Measurements from ENCODE around the gene COX5A. TPM values are rescaled to one million over a fixed set of nuclear protein-coding genes. Genes with fewer than 3 reads are reported as not detected.

Gene COX5A
- total and polyA plus RNA-seq, 2 of the 4 experiments (the other 2 are of a cell fraction) = 39.8 to 141 TPM

- Histone ChIP-seq H2BK5ac (ENCODE audit: low read depth, low read length, poor library complexity, severe bottlenecking) (no peak overlapping the region), H2AK5ac (ENCODE audit: low read depth, low read length) (no peak overlapping the region), H4K8ac (ENCODE audit: low read depth in 2 of 2, low read length in 2 of 2) (no peak overlapping the region), H2AK9ac (replicated peaks; ENCODE audit: low read depth, low read length, poor library complexity) (no peak overlapping the region), H3K4me3 (ENCODE audit: insufficient read depth, low read depth, low read length) (no peak overlapping the region), H3K4ac (ENCODE audit: low read depth, low read length) (no peak overlapping the region), H2BK15ac (ENCODE audit: low read depth, low read length) (no peak overlapping the region), H3K9me3 (ENCODE audit: control insufficient read depth, insufficient read depth, low read length) (no peaks in the 10 kb centered on the region), H3K14ac (replicated peaks; ENCODE audit: low read depth, low read length) (no peak overlapping the region), H3K9ac (ENCODE audit: low read depth, low read length) (no peak overlapping the region), H2BK120ac (ENCODE audit: low read depth, low read length) (no peak overlapping the region), H2AFZ (replicated peaks; ENCODE audit: low read length, poor library complexity) (no peak overlapping the region), H3K79me1 (ENCODE audit: low read depth in 1 of 2, low read length in 2 of 2) (no peaks in the 10 kb centered on the region), H4K5ac (ENCODE audit: low read depth, low read length) (no peak overlapping the region), H3K36me3 (ENCODE audit: control insufficient read depth, insufficient read depth, low read length) (no peaks in the 10 kb centered on the region), H3K23ac (ENCODE audit: low read depth, low read length) (no peak overlapping the region), H4K91ac (ENCODE audit: insufficient read depth, low read depth, low read length) (no peak overlapping the region), H3K27ac (ENCODE audit: insufficient read depth, low read length) (no peak overlapping the region), H3K56ac (ENCODE audit: extremely low read depth, insufficient read depth, low read length) (no peak overlapping the region), H4K20me1 (ENCODE audit: insufficient read depth, low read length) (no peaks in the 10 kb centered on the region), H3K27me3 (ENCODE audit: control insufficient read depth, insufficient read depth, low read length) (peaks cover 44% of the 10 kb centered on the region), H3K4me1 (ENCODE audit: control insufficient read depth, insufficient read depth, low read length) (peaks cover 2% of the 10 kb centered on the region; the same call in 1 of the 2 replicates), H3K18ac (ENCODE audit: low read depth, low read length) (no peak overlapping the region), H3K4me2 (ENCODE audit: low read depth, low read length) (no peak overlapping the region), H3K9me1 (ENCODE audit: insufficient read depth, low read length) (no peaks in the 10 kb centered on the region), H2BK20ac (ENCODE audit: low read depth, low read length) (no peak overlapping the region)
- no peak for TF ChIP-seq FOS (IDR thresholded peaks at IDR 0.05; ENCODE audit: low read depth, low read length)
- TF ChIP-seq, protein P1, sequence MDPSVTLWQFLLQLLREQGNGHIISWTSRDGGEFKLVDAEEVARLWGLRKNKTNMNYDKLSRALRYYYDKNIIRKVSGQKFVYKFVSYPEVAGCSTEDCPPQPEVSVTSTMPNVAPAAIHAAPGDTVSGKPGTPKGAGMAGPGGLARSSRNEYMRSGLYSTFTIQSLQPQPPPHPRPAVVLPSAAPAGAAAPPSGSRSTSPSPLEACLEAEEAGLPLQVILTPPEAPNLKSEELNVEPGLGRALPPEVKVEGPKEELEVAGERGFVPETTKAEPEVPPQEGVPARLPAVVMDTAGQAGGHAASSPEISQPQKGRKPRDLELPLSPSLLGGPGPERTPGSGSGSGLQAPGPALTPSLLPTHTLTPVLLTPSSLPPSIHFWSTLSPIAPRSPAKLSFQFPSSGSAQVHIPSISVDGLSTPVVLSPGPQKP (IDR thresholded peaks at IDR 0.05; ENCODE audit: borderline replicate concordance, low read depth, low read length) = no peak
- TF ChIP-seq CEBPB (IDR thresholded peaks at IDR 0.05; ENCODE audit: low read depth, low read length) = no peak
- no peak for TF ChIP-seq BHLHE40 (IDR thresholded peaks at IDR 0.05; ENCODE audit: low read depth, low read length)
- TF ChIP-seq MAZ (IDR thresholded peaks at IDR 0.05; ENCODE audit: borderline replicate concordance, low read depth, low read length) = no peak
- no peak for TF ChIP-seq CHD1 (IDR thresholded peaks at IDR 0.05; ENCODE audit: low read depth, low read length)
- in situ Hi-C loops (cut with MboI; ENCODE audit: low sequenced_read_pairs) (no loop called here), dilution Hi-C loops (cut with HindIII; ENCODE audit: low sequenced_read_pairs, unreplicated experiment) (no loop called here), intact Hi-C loops (cut with micrococcal nuclease) (no loop called here)
- CTCF ChIA-PET = no interaction called here
- DNase-seq (no peak), ATAC-seq (ENCODE audit: low read depth) (no peak)
- POLR2A ChIA-PET (ENCODE audit: unreplicated experiment) = no interaction called here
- BruUV-seq (replicated peaks) = no TSS peak
- WGBS, 2 experiments (ENCODE audit: extremely low coverage in 2 of 2, insufficient read length in 1 of 2) = 100% methylated on average over 4 of the region's 8 CpGs; no CpG with 5 or more reads in 1 of the 2 experiments
These were observed 24.3 kb upstream of the COX5A start for GRCh38 chr15:74962219-74962618.
